ENCODE data around the gene AMACR. TPM values are rescaled to one million over a fixed set of nuclear protein-coding genes. Genes with fewer than 3 reads are reported as not detected.

The AMACR gene
- total RNA-seq (2016; rRNA removed; fragmentation: Illumina TruSeq; extraction: Trizol) (19.7 and 27.7 TPM in 2 replicates), polyA plus RNA-seq (2011; rRNA removed) (8.9 and 12.8 TPM in 2 replicates), polyA minus RNA-seq (2011; rRNA and poly(A)+ RNA removed; ENCODE audit: low replicate concordance) (5.4 and 8.6 TPM in 2 replicates), Bru-seq, nascent RNA (percentile 89 among the genes with signal in this experiment), BruChase-seq, experiment 1, labeled RNA remaining after a 6-hour chase (percentile 87 among the genes with signal in this experiment), BruChase-seq, experiment 2, labeled RNA remaining after a 2-hour chase (percentile 89 among the genes with signal in this experiment)
- 1.8 and 2.6 TPM in 2 replicates for total RNA-seq (2016; cell fraction: cytosol; rRNA removed; fragmentation: Illumina TruSeq; extraction: Trizol; ENCODE audit: low read depth)
- total RNA-seq (2016; cell fraction: insoluble cytoplasmic fraction; rRNA removed; fragmentation: Illumina TruSeq; extraction: Trizol), result 20.6 and 25.9 TPM in 2 replicates
- total RNA-seq (2016; cell fraction: membrane; rRNA removed; fragmentation: Illumina TruSeq; extraction: Trizol), result 4.3 and 5.1 TPM in 2 replicates
- 11.1 and 14.0 TPM in 2 replicates for total RNA-seq (2016; cell fraction: nucleus; rRNA removed; fragmentation: Illumina TruSeq; extraction: Trizol)
- polyA plus RNA-seq (2011; cell fraction: cytosol; rRNA removed), result 10.2 and 15.5 TPM in 2 replicates
- 8.4 and 8.6 TPM in 2 replicates for polyA plus RNA-seq (2011; cell fraction: nucleus; rRNA removed)
- 18.2 and 29.1 TPM in 2 replicates for polyA plus RNA-seq (2012)
- 1.9 and 2.0 TPM in 2 replicates for polyA plus RNA-seq (2016; cell fraction: cytosol; fragmentation: Illumina TruSeq; extraction: Trizol; ENCODE audit: low read depth)
- 26.5 and 27.8 TPM in 2 replicates for polyA plus RNA-seq (2016; cell fraction: insoluble cytoplasmic fraction; fragmentation: Illumina TruSeq; extraction: Trizol; ENCODE audit: low read depth)
- 3.6 and 3.9 TPM in 2 replicates for polyA plus RNA-seq (2016; cell fraction: membrane; fragmentation: Illumina TruSeq; extraction: Trizol; ENCODE audit: low read depth)
- polyA plus RNA-seq (2016; cell fraction: nucleus; fragmentation: Illumina TruSeq; extraction: Trizol; ENCODE audit: insufficient read depth, low read depth), result 12.7 and 13.2 TPM in 2 replicates
- polyA minus RNA-seq (2011; cell fraction: cytosol; rRNA and poly(A)+ RNA removed), result 10.2 and 11.8 TPM in 2 replicates
- polyA minus RNA-seq (2011; cell fraction: nucleus; rRNA and poly(A)+ RNA removed), result 12.7 and 13.4 TPM in 2 replicates
- long read RNA-seq, experiment 1, full-length matches to known transcripts, result 24 of 26 reads
- long read RNA-seq, experiment 1, partial matches to known transcripts, result 0 of 26 reads
- long read RNA-seq, experiment 1, other reads (novel, unspliced or antisense), result 2 of 26 reads
- long read RNA-seq, experiment 2, full-length matches to known transcripts, result 18 of 34 reads
- long read RNA-seq, experiment 2, partial matches to known transcripts, result 0 of 34 reads
- long read RNA-seq, experiment 2, other reads (novel, unspliced or antisense), result 16 of 34 reads

GRCh38 chr5:34007621-34008600 lies at the start of gene AMACR:
TSS of gene AMACR (minus strand) at chr5:34008050. CDS start at chr5:34008019, 31 bp downstream.
- FAIRE-seq (peak; percentile 77), DNase-seq (ENCODE audit: low spot score) (peak; percentile 95), ATAC-seq (peak; percentile 92)
- CTCF ChIA-PET (ENCODE audit: low intra/inter-chr PET ratio, low total read pairs), result no interaction called here
- H3K9ac ChIP-seq (ENCODE audit: insufficient read depth, low read depth, low read length), result peak within 1 kb of the TSS; percentile 90
- POLR2A ChIA-PET, result interaction anchor here (0.7 to 2.7 kb wide), 13 partner anchors 8 to 567 kb away, joined by 3 to 49 read pairs (median 8); partner anchors contain the start of gene TARS1
- peak within 1 kb of the TSS; percentile 99 for H3K27ac ChIP-seq (ENCODE audit: extremely low read length, insufficient read depth, low read length)
- H4K20me1 ChIP-seq (ENCODE audit: insufficient read depth, low read length), result no peaks in the 10 kb centered on the region
- no TSS peak for BruUV-seq (replicated peaks)
- no peaks in the 10 kb centered on the region for H3K9me3 ChIP-seq (ENCODE audit: low read length)
- in situ Hi-C loops (cut with HindIII; ENCODE audit: extremely low pct_ligation_motif_present, low pct_unique_long_range_greater_than_20kb) (no loop called here), intact Hi-C loops (cut with micrococcal nuclease; ENCODE audit: unreplicated experiment) (loop anchor here (1.0 to 2.0 kb wide), 2 partner anchors 11 to 907 kb away; partner anchors contain the start of genes BRIX1 and RAD1)
- peaks cover 14% of the 10 kb centered on the region for H3K79me2 ChIP-seq (ENCODE audit: insufficient read depth, low read length)
- H3K36me3 ChIP-seq (replicated peaks in 1 of 2; ENCODE audit: control insufficient read depth in 1 of 2, insufficient read depth in 2 of 2, low read length in 2 of 2), result peaks cover 3 to 13% of the 10 kb centered on the region in 2 experiments; a peak in 3 of 5 replicates
- H2AFZ ChIP-seq (ENCODE audit: low read length), result peak within 1 kb of the TSS; percentile 46
- peaks cover 51% of the 10 kb centered on the region for H3K4me1 ChIP-seq (ENCODE audit: insufficient read depth, low read length)
- H3K27me3 ChIP-seq (ENCODE audit: control insufficient read depth in 1 of 2, insufficient read depth in 2 of 2, low read length in 2 of 2), result no peaks in the 10 kb centered on the region; a peak in 1 of 5 replicates
- WGBS (ENCODE audit: low lambda C conversion rate), result under 1% methylated on average over 20 of the region's 76 CpGs
- peak within 1 kb of the TSS; percentile 78 to 87 (median 86) for H3K4me3 ChIP-seq (replicated peaks in 1 of 3; ENCODE audit: insufficient read depth in 1 of 3, low read depth in 2 of 3, low read length in 3 of 3)
- peak within 1 kb of the TSS; percentile 98 for H3K4me2 ChIP-seq (ENCODE audit: low read depth, low read length)
- TF ChIP-seq SALL2 (CRISPR knock-in tag; IDR thresholded peaks at IDR 0.05) (peak; percentile 71; the same call in 1 of the 2 replicates), ZNF136 (CRISPR knock-in tag; IDR thresholded peaks at IDR 0.05; ENCODE audit: low read depth) (peak; percentile 8; the same call in 1 of the 2 replicates), ZNF232 (CRISPR knock-in tag; IDR thresholded peaks at IDR 0.05; ENCODE audit: borderline replicate concordance) (0 out of 2 replicates have a peak, but pooled peaks have one; percentile 55), ZNF737 (CRISPR knock-in tag; IDR thresholded peaks at IDR 0.05; ENCODE audit: borderline replicate concordance) (peak; percentile 79; the same call in 1 of the 2 replicates), EZH2 (conservative IDR thresholded peaks at IDR 0.05; ENCODE audit: low read depth, low read length) (no peak), ARNTL (CRISPR knock-in tag; IDR thresholded peaks at IDR 0.05) (no peak; the same call in 1 of the 2 replicates), REXO4 (CRISPR knock-in tag; IDR thresholded peaks at IDR 0.05; ENCODE audit: borderline replicate concordance) (peak; percentile 69; the same call in 1 of the 2 replicates), SRSF1 (optimal IDR thresholded peaks at IDR 0.05; ENCODE audit: low read depth, low read length) (peak; percentile 79), TRIM24 (CRISPR knock-in tag; IDR thresholded peaks at IDR 0.05) (no peak), MLX (CRISPR knock-in tag; IDR thresholded peaks at IDR 0.05) (no peak), GTF3A (CRISPR knock-in tag; conservative IDR thresholded peaks at IDR 0.05) (no peak), ZNF556 (CRISPR knock-in tag; IDR thresholded peaks at IDR 0.05; ENCODE audit: borderline replicate concordance) (peak; percentile 66; the same call in 1 of the 2 replicates), ATF4 (CRISPR knock-in tag; IDR thresholded peaks at IDR 0.05) (0 out of 4 replicates have a peak, but pooled peaks of 1 of the 2 experiments have one; percentile 32), ZNF205 (CRISPR knock-in tag; IDR thresholded peaks at IDR 0.05) (peak; percentile 26; the same call in 1 of the 2 replicates), ZNF709 (CRISPR knock-in tag; IDR thresholded peaks at IDR 0.05) (peak; percentile 86; the same call in 1 of the 2 replicates)
